C4-2B (cell line): Measurements from ENCODE around the gene SLC16A1.

ENCODE experiments used
- ZFX ChIP-seq: fragments of 450-650 bp; IDR thresholded peaks from 2 replicates; pipeline ENCODE4 v1.6.1; 2017
- TF ChIP-seq, protein P1 (sequence below): fragments of 450-650 bp; conservative IDR thresholded peaks from 2 replicates; pipeline ENCODE4 v1.5.1; 2017; ENCODE audit warnings: mild to moderate bottlenecking

DNA sequence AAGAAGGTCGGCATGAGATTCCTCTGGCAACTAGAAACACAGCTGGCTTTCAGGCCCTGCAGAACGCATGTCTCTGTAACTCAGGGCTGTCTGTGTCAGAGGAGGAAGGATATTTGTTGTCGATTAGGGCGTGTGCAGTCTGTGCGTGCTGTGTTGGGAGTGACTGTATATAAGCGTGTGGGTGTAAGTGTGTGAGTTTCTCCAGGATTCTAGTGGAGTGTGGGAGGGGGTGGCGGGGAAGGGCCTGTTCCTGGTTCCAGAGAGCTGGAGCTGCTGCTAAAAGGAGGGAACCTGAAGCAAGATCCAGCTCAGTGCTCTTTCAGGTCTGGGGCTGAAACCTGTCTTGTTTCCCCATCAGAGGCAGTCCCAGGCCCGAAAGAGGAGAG, 74.3 kb downstream of the SLC16A1 start:
- TF ChIP-seq, protein P1, sequence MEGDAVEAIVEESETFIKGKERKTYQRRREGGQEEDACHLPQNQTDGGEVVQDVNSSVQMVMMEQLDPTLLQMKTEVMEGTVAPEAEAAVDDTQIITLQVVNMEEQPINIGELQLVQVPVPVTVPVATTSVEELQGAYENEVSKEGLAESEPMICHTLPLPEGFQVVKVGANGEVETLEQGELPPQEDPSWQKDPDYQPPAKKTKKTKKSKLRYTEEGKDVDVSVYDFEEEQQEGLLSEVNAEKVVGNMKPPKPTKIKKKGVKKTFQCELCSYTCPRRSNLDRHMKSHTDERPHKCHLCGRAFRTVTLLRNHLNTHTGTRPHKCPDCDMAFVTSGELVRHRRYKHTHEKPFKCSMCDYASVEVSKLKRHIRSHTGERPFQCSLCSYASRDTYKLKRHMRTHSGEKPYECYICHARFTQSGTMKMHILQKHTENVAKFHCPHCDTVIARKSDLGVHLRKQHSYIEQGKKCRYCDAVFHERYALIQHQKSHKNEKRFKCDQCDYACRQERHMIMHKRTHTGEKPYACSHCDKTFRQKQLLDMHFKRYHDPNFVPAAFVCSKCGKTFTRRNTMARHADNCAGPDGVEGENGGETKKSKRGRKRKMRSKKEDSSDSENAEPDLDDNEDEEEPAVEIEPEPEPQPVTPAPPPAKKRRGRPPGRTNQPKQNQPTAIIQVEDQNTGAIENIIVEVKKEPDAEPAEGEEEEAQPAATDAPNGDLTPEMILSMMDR = no peak
- TF ChIP-seq ZFX = no peak
